HTERT RPE-1 (cell line): ENCODE data around the gene LSMEM2.

ENCODE experiments used
- in situ Hi-C: fragments of 300-500 bp; cut with MboI; formaldehyde crosslinking; loops from 4 replicates; pipeline ENCODE4 v1.14.3; 2020; ENCODE audit warnings: low sequenced_read_pairs

LSMEM2 gene

DNA sequence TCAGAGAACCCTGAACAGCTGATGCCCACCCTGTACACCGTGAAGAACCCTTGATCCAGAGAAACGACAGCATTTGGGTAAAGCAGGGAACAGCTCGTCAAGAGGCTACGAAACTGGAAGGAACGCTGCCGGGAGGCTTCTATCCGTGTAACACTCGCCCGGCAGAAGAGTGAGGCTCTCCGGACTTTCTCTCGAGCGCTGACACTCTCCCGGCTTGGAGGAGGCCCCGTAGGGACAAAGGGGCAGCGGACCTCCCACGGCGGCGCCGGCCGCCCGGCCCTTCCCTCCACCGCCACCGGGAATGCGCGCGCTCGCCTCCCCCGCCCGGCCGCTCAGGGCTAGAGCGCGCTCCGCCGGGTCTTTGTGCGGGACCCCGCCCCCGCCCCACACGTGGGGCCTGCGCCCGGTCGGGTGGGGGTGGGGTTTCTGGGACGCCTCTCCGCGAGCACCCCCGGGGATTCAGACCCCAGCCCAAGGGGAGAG lies 42.0 kb downstream of the LSMEM2 start:
- in situ Hi-C loops, result no loop called here

DNA sequence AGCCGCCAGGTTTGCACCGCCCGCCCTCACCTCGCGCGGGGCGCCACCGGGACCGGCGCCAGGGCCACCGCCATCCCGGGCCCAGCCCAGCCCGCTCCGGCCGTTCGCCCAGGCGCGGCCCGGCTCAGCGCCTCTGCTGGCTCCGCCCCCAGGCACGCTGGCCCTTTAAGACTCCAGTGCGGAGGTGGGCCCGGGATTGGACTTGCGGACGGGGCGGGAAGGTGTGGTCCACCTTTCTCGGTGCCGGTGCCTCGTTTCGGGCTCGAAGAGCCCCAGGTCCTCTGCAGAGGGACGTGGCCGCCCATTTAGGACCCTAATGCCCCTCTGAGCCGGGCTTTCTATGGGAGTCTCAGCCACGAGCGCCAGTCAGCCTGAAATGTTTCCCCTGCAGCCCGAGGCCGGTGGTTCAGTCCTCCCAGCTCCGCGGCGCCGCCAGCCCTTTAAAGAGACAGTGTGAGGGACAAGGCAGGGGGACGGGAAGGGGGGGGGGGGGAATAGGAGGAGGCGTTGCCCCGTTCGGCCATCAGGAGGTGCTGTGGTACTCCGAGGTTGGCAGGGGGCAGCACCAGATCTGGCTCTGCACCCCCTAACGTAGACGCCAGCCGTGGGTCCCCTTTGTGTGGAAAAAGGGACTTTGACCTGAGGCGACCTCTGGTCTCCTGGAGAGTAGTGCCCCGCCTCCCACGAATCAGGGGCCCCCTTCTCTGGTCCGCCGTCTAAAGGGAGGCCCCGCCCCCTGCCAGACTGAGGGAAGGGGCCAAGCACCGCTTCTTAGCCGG lies 42.6 kb downstream of the LSMEM2 start:
- in situ Hi-C loops, result no loop called here

DNA sequence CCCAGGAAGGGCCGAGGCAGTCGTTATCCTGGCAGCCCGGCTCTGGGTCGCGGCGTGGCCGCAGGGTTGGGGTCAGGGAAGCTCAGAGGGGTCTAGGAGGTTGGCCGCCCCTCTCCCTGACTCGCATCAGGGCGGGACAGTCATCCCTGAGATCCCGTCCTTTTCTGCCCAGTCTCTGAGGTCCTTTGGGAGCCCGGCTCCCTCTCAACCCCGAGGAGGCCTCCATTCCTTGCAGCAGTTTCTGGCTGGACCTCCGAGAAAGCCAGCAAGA lies 43.2 kb downstream of the LSMEM2 start:
- in situ Hi-C loops, result no loop called here

DNA sequence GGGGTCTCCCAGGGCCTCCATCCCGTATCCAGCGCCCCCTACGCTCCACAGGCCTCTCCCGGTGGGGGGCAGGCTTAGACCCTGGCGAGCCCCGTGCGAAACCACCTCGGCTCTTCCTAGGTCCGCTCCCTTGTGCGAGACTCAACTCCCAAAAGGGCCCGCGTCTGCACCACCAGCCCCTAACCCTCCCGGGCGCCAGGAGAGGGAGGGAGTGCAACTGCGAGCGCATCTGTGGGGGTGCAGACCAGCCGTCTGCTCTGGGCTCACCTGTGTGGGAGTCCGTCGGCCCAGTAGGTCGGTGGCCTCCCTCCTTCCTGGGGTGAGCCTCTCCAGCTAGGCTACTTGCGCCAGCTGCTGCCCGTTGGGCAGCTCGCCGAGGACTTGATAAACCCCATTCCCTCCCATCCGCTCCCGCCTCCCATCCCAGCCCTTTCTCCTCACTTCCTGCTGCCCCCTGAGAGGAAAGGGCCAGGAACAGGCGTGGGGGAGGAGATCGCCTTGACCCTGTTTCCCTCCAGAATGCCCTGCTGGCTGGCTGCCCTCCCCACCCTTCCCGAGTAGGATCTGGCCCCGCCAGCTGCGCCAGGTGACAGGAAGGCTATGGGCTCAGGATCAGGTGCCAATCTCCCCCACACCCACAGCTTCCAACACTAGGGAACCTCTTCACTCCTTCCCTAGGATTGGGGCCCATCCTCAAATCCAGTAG lies 43.7 kb downstream of the LSMEM2 start, which contains the start of gene HYAL2:
HYAL2 (minus strand) TSS at position 360 of the 706 bp plus-strand sequence. CDS start 2,256 bp downstream, outside the sequence.
- in situ Hi-C loops, result no loop called here

DNA sequence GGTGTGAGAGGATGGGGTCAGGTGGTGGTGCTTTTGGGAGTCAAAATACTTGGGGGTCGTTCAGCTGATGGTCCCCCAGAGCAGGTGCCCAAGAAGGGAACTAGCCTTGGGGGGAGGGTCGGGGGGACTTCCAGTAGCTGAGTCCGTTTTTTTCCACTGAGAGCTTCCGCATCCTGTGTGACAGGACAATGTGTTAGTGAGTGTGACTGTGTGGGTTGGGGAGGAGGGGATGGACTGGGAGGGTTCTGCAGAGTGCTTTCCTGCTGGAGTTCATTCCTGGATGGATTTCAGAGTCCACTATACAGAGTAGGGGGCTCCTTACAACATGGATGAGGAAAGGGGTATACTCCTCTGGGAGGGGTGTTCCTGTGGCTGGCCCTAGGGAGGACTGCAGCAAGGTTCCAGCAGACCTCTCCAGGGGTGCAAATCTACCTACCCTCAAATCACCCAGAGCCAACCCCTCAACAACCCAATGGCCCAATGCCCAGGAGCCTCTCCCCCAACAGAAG lies 44.3 kb downstream of the LSMEM2 start:
- in situ Hi-C loops, result no loop called here

DNA sequence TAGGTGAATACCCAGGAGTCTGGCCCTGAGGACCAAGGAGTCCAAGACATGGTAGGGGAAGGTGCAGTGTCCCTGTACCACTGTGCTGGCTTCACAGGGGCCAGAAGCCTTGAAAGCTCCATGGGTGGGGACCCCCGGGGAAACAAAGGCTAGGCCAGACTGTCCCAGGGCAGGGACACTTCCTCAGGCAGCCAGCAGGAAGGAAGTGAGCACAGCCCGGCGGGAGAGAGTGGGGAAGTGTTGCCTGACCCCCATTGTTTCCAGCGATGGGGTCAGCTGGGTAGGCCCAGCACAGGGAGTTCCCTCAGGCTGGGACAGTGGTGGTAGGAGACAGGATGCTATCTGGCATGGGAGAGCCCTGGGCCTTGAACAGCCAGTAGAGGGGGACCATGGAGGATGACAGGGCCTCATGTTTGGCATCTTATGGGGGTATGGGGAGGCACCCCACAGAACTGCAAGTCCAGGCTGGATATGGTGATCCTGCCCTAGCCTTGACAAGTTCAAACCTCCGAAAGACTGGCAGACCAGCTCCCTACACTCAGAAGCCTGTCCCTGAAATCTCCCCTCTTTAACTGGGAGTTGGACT lies 44.8 kb downstream of the LSMEM2 start:
- in situ Hi-C loops, result no loop called here

DNA sequence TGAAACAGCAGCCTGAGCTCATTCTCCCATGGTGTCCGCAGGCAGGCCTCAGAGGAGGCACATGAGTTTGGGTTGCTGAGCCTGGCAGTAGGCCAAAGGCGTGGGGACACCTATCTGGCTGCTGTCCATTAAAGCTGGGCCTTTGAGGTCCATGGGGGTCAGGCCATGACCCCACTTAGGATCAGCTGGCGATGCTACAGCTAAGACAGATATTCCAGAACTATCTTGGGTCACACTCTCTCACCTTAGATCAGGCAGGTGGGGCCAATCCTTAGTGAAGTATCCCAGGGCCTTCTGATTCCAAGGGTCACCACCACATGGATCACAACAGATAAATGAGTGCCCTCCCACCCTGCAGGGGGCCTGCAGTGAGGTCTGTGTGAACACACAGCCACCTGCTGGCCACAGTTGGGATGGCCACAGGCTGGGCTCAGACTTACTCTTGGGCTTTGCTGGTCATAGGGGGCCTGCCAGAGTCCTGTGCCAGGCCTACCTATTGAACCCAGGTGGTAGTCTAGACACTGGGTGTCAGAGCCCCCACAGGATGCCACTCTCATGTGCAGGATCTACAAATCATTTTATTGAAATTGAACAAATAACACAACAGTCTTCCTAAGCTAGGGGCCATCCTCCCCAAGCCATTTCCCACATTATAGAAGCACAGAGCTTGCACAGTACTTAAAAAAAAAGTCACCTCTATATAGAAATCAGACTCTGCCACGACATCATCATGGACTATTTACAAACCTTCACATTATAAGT lies 45.6 kb downstream of the LSMEM2 start:
- in situ Hi-C loops, result no loop called here

DNA sequence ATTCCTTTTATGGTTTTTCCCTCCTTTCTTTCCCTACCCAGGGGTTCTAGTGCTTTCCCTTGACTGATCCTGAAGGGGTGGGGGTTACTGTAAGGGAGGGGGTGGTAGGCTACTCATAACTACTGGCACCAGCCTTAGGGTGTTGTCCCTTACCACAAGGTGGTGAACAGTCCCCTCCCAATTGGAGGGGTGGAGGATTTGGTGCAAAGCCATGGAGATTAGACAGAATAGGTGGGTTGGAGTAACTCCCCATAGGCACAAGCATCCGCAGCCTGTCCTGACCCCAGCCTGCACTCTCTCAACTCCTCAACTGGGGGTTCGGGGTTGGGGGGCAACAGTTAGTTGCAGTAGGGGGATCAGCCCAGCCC lies 46.2 kb downstream of the LSMEM2 start:
- in situ Hi-C loops, result no loop called here

DNA sequence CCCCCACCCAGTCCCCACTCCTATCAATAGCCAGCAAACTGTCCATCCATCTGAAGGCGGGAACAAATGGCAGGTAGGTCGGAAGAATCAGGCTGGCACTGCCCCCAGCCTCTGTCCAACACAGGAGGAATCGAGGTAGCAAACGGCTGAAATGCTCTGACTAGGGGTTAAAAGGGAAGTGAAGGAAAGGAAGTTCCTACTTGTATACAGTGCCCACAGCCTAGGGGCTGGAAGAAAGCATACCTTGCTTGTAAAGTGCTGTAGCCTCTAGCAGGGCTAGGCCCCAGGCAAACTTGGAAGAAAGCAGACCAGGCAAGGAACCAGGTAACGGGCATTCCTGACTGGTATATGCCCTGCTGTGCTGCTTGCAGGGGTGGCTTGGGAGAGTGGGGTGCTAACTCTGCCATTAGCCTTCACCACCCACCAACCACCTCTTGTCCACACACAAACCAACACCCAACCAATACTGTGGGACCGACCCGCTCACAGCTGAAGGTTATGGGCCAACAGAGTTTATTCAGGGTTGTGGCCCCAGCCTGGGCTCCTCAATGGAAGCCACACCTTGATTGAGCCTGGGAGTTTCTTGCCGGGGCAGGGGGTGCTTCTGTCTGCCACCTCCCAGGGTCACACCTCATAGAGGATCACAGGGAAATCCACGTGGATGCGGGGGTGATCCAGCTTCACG lies 46.8 kb downstream of the LSMEM2 start:
- in situ Hi-C loops, result no loop called here

DNA sequence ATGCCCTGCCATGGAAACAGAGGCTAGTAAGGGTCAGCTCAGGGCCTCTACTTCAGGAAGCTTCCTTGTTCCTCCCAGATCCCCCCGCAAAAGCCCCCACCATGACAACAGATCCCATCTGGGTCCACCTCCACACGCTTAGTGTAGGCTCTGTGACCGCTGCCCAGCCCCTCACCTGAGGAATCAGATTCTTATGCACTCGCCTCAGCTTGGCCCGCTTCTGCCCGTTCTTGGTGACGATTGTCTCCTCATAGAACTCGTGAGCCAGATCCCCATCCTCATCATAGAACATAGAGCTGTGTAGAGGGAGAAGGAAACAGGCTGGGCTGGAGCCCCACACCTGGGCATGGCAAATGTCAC lies 47.3 kb downstream of the LSMEM2 start:
- in situ Hi-C loops, result no loop called here

DNA sequence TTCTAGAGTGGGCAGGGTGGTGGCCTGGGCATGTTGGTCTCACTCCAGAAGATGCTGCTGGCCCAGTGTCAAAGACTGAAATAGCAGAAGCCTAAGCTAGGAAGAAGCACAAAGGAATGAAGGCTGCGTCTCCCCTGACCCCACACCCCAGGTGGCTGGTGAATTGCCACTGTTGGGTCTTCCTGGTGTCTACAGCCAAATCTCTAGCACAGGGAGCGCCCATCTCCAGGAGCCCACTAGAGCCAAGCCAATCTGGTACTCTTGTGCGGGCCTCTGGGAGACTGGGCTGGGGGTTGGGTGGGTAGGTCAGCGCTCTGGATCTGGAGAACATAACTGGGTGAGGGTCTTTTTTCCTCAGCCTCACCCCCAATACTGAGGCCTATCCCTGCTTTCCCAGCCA lies 48.2 kb downstream of the LSMEM2 start:
- in situ Hi-C loops, result no loop called here

DNA sequence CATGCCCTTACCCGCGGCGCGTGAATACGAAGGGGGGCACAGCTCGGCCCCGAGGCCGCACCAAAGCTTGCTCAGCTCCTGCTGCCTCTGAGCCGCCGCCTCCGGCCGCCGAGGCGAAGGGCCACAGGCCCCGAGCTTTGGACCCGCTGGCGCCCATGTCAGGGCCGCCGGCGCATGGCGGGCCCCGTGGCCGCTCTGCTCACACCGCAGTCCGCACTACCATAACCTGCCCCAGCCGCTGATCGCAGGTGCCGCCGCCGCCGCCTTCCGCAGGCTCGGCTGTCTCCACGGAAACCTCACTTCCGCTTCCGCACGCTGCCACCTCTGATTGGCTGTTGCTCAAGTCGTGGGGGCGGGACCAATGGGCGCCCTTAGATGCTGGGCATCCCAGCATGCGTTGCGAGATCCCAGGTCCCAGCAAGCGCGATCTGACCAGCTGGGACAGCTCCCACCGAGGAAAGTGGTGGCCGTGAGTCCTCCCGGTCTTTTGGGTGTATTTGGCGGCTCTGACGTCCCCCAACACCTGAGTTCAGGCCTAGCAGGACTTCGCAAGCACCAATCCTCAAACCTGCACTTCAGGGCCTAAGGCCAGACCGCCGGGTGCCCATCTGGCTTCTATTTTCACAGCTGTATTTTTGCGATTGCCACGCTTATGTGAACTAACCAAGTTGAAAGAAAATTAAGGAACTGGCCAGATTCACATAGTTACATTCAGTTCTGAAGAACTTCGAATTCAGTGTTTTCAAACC lies 49.2 kb downstream of the LSMEM2 start, which contains the start of gene TUSC2:
TUSC2 (minus strand) TSS at position 281 of the 749 bp plus-strand sequence; CDS start at position 157, 124 bp downstream.
- in situ Hi-C loops, result no loop called here

DNA sequence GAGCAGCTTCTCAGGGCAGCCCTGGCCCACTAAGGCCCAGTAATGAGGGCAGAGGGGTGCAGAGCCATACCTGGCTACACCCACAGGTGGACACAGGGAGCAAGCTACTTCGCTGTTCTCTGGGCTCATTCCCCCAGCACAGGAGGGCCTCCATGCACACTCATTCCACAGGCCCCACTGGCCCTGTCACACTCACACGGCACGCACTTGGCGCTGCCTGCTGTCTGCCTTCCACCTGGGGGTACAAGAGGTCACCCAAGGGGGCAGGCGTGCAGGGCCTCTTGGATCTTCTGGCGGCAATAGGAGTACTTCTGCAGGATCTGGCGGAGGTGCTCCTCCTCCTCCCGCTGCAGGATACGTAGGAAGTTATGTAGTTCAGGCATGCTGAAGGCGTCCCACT lies 51.4 kb downstream of the LSMEM2 start:
- in situ Hi-C loops, result no loop called here

DNA sequence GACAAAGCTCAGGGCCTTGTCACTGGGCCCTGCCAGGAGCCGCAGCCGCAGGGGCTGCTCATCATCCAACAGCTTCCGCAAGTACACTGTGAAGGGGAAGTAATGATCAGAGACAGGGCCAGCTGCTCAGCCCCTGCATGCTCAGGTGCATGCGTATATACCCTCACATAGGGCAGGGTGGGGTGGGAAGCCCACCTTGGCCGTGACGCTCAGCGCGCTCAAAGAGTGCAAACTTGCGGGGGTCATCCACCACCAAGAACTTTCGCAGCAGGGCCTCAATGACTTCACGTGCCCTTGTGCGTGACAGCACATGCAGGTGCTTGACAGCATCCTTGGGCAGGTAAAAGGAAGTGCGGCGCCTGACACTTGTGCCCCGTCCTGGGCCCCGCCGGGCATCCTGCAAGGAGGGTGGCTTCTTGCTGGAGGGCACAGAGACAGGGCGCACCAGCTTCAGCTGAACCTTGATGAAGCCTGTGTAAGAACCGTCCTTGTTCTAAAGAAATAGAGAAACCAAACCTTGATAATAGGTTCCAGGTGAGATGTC lies 52.5 kb downstream of the LSMEM2 start:
- in situ Hi-C loops, result no loop called here

DNA sequence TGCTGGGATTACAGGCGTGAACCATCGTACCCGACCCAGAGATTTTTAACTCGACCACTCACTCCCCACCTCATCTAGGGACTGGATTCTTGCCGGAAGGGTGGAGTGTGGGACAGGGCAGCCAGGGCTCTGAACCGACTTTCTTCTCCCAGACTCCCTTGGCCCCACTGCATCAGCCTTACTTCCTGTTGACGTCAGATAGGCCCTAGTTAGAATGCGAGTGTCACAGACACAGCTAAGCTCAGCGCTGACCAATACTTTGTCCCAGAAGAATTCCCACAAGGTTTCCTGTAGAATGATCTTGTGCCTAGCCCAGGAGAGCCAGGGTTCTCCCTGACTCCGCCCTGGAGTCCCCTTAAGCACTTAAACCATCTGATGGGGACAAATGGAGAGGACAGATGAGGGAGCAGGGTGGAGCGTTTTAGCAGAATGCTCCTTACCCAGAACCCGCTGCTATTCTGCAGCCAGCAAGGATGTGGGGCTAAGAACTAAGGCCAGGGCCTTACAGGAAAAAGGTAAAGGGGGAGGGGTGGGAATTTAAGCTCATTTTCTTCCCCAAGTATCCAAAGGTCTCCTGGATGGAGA lies 54.9 kb downstream of the LSMEM2 start:
- in situ Hi-C loops, result no loop called here

DNA sequence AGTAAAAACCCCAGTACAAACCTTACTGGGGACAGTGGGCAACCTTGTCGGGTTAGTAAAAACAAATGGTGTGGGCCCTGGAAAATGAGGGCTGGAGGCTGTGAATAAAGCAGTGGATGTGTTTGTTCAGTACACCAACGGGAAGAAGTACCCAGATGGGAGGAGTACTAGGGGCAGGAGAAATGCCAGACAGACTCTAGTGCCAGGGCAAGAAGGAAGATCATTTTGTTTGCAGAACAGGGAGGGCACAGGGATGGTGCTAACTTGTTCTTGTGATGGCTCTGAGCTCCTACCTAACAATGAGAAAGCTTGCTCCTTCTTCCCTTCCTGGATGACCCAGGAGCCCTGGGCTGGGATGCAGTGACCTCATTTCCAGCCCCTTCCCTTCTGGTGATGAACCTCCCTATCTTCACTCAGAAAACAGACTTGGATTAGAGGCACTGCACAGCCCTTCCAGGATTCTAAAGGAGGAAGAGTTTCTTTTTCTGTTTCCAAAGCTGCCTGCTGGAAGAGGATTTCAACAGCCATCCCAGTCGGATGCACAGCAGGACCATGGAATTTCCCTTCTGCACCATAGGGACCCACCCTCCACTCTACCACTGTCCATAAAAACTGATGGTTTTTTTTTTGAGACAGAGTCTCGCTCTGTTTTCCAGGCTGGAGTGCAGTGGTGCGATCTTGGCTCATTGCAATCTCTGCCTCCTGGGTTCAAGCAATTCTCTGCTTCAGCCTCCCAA lies 55.6 kb downstream of the LSMEM2 start:
- in situ Hi-C loops, result no loop called here

DNA sequence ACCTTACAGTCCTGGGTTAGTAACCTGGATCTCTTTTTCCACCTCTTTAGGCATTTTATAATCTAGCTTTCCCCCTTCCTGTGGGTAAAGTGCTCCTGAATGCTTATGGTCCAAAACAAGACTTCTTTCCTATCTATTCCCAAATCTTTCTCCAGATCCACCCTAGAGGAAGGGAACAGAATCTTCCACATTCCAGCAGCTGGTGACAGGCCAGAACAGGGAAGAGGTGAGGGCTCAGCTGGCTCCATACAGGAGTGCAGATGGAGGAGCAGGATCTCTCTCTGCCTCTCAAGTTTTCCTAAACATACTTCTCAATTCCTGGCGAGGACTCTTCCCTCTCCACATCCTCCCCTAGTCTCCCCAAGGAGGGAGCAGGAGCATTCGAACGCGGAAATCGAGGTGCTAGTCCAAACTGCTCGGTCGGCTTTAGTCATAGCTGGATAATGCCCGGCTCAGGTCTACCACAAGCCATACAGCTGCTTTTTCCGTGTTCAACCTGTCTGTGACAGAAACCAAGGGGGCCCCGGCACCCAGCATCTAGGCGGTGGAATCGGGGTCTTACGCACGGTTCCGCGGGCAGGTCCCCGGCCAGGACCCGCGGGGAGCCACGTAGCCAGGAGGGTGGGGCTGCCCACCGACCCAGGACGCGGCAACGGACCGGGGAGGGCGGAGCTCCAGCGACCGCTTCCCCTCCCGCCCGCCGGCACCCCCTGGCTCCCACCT lies 57.7 kb downstream of the LSMEM2 start:
- in situ Hi-C loops, result no loop called here
